HG03039 (cell line): Measurements from ENCODE around the gene MTRR.
A peak's percentile ranks its signal among the peaks of the same experiment; 100 is the strongest.
"Not testable (repeated sequence)": the region's sequence is repeated elsewhere in the genome, so short reads cannot be mapped to it uniquely, and the experiment has no call there.

Experiments used
- ATAC-seq: cut with Tn5 transposase; IDR thresholded peaks from one replicate; pipeline ENCODE4 v1.9.1; 2021; ENCODE audit warnings: mild to moderate bottlenecking, moderate library complexity; ENCODE audit not compliant: unreplicated experiment

Gene MTRR

GRCh38 chr5:7894439-7894838 lies 25.5 kb downstream of the MTRR start:
- no peak for ATAC-seq

DNA sequence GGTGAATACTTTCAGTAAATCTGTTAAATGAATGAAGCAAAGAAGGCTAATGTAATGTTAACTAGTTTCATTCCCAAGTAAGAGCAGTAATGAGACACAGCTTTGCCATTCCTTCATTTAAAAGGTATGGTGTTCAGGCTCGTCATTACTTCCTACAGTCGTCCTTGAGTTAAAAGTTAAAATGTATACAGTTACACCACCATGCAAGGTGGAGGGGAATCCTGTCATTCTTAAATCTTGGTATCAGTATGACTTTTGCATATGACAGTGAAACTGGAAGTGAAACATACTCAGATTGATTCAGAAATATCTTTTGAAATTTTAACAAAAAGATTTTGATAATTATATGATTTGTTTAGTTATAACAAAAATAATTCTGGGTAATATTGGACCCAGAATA lies 25.9 kb downstream of the MTRR start:
- peak; percentile 96 for ATAC-seq

- ATAC-seq = no peak
Measured at GRCh38 chr5:7897014-7897600, 28.2 kb downstream of the MTRR start.

DNA sequence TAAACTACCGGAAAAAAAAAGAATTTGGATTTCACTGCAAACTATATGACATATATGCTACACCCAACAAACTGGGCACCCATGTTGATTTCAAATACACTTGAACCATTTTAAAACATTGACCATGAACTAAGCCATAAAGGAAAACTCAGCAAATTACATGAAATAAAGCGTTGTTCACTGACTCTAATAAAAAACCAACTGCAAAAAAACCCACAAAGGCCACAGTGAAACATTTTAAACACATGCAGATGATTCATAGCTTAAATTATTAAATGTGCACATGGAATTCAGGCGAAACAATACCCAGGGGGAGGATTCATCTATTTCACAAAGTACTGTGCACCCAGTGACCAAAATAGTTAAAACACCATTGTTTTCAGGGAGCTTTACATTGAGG lies 33.3 kb downstream of the MTRR start:
- no peak for ATAC-seq

GRCh38 chr5:7902666-7903625 lies 34.0 kb downstream of the MTRR start:
- ATAC-seq = no peak

DNA sequence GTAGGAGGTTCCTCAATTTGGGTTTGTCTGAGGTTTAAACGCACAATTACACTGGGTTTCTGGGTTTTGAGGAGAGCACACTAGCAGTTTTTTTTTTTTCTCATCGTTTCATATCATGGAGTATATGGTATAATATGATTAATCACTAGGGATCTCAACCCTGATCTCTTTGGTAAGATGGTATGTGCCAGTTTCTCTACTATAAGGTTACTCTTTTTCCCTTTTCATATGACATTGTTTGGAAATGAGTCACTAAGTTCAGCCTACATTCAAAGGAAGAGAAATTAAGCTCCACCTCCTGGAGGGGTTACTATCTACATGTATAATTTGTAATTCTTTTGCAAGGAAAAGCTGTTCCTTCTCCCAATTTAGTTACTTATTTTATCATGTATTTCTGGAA lies 35.2 kb downstream of the MTRR start:
- ATAC-seq = peak; percentile 56

DNA sequence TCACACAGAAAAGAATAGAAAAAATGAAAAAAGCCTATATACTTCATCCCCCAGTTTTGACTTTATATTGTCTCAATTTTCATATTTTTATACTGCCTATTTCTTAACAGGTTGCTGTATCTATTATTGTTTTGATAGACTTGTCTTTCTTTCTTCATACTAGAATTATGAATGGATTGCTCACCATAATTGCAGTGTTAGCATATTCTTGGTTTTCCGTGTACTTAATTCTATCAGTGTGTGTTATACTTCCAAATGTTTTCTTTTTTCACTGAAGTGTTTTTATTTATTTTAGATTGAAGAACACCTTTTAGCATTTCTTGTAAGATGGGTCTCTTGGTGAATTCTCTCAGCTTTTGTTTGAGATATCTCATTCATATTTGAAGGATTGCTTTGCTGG lies 38.7 kb downstream of the MTRR start:
- no peak for ATAC-seq

GRCh38 chr5:7908317-7908716 lies 39.4 kb downstream of the MTRR start:
- no peak for ATAC-seq

GRCh38 chr5:7910738-7911428 lies 41.9 kb downstream of the MTRR start:
- no peak for ATAC-seq

- not testable (repeated sequence) for ATAC-seq
Measured at GRCh38 chr5:7911429-7911771, 42.5 kb downstream of the MTRR start.

GRCh38 chr5:7916171-7916804 lies 47.3 kb downstream of the MTRR start:
- ATAC-seq = no peak

DNA sequence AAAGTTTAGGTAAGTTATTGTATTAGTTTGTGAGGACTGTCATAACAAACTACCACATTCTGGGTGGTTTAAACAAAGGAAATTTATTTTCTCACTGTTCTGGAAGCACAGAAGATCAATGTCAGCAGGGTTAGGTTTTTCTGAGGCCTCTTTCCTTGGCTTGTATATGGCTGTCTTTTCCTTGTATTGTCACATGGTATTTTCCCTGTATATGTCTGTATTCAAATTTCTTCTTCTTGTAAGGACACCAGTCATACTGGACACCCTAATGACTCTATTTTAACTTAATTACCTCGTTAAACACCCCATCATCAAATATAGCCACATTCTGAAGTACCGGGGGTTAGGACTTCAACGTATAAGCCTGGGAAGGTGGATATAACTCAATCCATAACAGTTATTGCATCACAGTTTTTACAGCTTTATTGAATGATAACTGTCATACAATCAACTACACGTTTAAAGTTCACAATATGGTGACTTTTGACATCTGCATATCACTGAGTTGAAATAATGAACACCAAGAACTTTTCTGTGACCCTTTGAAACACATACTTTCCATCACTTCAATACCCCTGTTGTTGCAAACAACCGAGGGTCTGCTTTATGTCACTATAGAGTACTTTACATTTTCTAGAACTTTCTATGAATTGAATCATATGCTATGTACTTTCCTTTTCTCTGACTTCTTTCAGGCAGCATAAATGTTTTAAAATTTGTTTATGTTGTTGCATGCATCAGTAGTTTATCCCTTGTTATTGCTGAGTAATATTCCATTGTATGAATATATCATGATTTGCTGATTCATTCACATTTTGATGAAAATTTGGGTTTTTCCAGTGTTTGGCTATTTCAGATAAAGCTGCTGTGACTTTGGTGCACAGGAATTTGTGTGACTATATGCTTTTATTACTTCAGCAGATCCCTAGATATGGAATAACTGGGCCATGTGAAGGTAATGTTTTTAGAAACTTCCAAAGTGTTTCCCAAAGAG lies 48.5 kb downstream of the MTRR start:
- ATAC-seq = no peak

DNA sequence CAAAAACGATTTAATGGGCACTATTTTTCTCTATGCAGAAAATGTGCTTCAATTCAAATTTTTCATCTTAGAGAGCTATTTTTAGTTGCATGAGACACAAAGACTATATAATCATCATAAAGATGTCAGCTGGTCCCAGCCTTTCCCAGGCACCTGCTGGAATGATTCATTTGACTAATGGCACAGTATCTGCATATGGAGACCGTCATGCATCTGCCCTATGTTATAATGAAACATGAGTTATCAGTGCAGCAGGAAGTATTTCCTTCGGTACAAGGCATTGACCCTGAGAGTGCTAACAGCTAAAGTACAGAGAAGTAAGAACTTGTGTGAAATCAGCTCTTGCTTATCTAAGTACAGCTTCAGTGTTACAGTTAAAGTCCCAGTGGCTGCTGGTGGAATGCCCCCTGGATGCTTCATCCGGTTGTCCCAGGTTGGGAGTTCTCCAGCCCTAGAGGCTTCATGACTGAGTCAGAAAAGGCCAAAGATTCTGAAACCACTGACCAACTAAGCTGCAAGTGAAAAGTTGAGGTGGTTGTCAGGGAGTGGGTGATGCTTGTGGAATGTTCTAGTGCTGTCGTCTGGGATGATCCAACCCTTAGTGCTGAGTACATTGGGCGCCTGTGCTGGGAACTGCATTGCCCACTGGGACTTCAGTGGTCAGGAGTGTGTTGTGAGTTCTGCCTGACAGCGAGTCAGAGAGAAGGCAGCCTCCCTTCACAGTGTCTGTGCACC lies 57.2 kb downstream of the MTRR start:
- no peak for ATAC-seq

DNA sequence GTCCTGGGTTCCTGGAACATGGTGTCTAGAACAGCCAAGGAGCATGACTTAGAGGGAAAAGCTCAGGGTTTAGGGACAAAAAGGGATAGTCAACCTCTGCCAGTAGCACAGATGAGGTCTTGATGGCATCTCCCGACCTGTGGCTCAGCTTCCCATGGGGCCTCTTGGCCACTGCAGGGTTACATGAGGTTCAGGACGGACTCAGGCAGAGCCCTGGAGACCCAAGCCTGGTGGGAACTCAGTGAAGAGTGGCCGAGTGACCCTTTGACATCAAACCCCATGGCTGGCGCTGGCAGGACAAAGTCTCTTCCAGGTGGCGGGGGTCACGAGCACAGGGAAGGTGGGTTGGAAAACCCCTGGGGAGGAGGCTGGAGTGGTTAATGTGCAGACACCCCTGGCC lies 57.8 kb downstream of the MTRR start:
- no peak for ATAC-seq

DNA sequence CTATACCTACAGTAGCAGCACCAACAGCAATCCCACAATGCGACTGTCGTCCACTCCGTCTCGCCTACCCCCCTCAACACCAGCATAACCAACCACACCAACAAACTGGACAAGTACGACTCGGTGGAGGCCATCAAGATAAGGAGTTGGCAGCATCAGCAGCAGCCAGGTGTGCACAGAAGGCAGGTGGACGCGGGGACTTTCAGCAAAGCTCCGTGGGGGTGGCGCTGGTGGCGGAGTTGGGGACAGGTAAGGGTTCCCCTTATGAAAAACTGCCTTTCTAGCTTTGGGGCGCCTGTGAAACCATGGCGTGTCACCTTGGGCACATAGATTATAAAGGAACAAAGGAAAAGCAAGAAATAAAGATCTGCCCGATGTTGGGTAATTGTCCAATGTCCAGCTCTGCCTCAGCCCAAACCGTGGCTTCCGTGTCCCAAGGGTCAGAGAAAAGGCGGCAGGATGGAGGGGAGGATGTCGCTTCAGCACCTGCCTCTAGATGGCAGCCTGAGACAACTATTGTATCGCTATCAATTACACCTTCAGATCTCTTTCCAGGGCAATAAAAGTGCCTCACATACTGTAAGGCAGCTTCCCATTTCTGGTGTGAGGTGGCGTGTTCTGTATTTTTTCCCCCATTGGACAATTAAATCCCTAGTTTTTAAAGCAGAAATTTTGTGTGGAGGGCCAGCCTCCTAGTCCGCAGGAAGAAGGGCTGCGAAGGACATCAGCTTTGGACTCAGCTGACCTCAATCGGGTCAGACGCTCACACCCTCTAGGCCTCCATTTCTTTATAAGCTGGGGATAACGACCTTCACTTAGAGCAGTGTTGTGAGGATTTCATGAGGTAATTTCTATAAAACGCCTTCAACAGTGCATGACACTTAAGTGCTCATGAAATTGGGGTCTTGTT lies 58.8 kb downstream of the MTRR start:
- ATAC-seq = no peak

- ATAC-seq = no peak
Measured at GRCh38 chr5:7930011-7930410, 61.1 kb downstream of the MTRR start.

DNA sequence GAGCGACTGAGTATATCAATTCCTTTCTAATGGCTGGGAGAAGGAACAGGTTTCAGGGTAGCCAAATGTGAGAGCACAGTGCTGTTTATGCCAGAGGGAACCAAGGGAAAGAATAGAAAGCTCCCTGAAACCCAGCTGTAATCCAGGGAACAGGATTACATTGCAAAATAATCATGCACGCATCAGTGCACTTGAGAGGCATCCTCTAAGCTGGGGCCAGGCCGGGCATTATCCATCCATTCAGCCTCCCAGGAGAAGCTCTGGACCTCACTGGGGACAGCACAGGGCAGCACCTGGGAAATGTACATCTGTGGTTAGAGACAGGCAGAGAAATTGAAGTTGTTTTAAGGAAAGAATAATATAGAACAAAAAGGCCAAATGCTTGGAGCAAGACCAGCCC lies 72.7 kb downstream of the MTRR start:
- ATAC-seq = no peak

- no peak for ATAC-seq
Measured at GRCh38 chr5:7947301-7947700, 78.4 kb downstream of the MTRR start.
